Measurements from ENCODE around the gene TRAT1. TPM values are rescaled to one million over a fixed set of nuclear protein-coding genes. Genes with fewer than 3 reads are reported as not detected.

TRAT1 gene
- total and polyA plus RNA-seq, 9 of the 15 experiments (the other 6 are each of a cell fraction or from before 2014, with no cell fraction given) = not detected

DNA sequence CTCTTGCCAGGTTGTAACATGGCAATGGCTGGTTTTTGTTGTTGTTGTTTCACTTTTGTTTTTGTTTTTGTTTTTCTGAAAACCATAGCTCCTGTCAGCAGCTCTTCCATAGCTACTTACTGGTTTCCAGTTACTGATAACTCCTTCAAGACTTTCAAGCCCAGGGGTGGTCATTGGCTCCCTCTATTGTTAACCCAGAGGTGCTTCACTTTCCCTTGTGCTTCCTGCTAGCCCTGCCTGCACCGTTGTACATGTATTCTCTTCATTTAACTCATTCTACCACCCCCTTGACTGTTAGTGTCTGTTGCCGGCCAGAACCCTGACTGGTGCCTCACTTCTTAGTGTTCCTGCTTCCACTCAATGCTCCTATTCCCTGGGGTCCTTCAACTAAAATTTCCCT is 4.2 kb upstream of the TRAT1 start (continued):
- TF ChIP-seq, protein P1, sequence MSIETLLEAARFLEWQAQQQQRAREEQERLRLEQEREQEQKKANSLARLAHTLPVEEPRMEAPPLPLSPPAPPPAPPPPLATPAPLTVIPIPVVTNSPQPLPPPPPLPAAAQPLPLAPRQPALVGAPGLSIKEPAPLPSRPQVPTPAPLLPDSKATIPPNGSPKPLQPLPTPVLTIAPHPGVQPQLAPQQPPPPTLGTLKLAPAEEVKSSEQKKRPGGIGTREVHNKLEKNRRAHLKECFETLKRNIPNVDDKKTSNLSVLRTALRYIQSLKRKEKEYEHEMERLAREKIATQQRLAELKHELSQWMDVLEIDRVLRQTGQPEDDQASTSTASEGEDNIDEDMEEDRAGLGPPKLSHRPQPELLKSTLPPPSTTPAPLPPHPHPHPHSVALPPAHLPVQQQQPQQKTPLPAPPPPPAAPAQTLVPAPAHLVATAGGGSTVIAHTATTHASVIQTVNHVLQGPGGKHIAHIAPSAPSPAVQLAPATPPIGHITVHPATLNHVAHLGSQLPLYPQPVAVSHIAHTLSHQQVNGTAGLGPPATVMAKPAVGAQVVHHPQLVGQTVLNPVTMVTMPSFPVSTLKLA (conservative IDR thresholded peaks at IDR 0.05) = no peak
- TF ChIP-seq TEAD1 (CRISPR knock-in tag; IDR thresholded peaks at IDR 0.05) (no peak), PRMT5 (CRISPR knock-in tag; IDR thresholded peaks at IDR 0.05) (no peak), ZNF316 (IDR thresholded peaks at IDR 0.05) (no peak), ZNF589 (CRISPR knock-in tag; IDR thresholded peaks at IDR 0.05; ENCODE audit: low read depth) (no peak), SRSF3 (IDR thresholded peaks at IDR 0.05; ENCODE audit: insufficient read depth, low read length) (no peak), BRD9 (IDR thresholded peaks at IDR 0.05; ENCODE audit: low read depth, partially characterized antibody) (no peak), EGR1 (conservative IDR thresholded peaks at IDR 0.05) (no peak), SMC3 (conservative IDR thresholded peaks at IDR 0.05; ENCODE audit: insufficient read depth, low read depth, low read length) (0 out of 2 replicates have a peak, but pooled peaks have one; percentile 4), SREBF1 (IDR thresholded peaks at IDR 0.05; ENCODE audit: borderline replicate concordance, low read depth, low read length) (no peak), KLF16 (IDR thresholded peaks at IDR 0.05) (no peak), BCOR (IDR thresholded peaks at IDR 0.05) (no peak), CEBPB (tag; IDR thresholded peaks at IDR 0.05) (no peak), ETV6 (IDR thresholded peaks at IDR 0.05; ENCODE audit: borderline replicate concordance in 1 of 2, low read depth in 2 of 2, low read length in 1 of 2) (no peak), ETV6 (CRISPR knock-in tag; IDR thresholded peaks at IDR 0.05; ENCODE audit: borderline replicate concordance) (no peak), CREB3L1 (IDR thresholded peaks at IDR 0.05; ENCODE audit: borderline replicate concordance, low read depth) (no peak), KHSRP (IDR thresholded peaks at IDR 0.05) (no peak)
- TF ChIP-seq, protein P2, sequence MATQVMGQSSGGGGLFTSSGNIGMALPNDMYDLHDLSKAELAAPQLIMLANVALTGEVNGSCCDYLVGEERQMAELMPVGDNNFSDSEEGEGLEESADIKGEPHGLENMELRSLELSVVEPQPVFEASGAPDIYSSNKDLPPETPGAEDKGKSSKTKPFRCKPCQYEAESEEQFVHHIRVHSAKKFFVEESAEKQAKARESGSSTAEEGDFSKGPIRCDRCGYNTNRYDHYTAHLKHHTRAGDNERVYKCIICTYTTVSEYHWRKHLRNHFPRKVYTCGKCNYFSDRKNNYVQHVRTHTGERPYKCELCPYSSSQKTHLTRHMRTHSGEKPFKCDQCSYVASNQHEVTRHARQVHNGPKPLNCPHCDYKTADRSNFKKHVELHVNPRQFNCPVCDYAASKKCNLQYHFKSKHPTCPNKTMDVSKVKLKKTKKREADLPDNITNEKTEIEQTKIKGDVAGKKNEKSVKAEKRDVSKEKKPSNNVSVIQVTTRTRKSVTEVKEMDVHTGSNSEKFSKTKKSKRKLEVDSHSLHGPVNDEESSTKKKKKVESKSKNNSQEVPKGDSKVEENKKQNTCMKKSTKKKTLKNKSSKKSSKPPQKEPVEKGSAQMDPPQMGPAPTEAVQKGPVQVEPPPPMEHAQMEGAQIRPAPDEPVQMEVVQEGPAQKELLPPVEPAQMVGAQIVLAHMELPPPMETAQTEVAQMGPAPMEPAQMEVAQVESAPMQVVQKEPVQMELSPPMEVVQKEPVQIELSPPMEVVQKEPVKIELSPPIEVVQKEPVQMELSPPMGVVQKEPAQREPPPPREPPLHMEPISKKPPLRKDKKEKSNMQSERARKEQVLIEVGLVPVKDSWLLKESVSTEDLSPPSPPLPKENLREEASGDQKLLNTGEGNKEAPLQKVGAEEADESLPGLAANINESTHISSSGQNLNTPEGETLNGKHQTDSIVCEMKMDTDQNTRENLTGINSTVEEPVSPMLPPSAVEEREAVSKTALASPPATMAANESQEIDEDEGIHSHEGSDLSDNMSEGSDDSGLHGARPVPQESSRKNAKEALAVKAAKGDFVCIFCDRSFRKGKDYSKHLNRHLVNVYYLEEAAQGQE (IDR thresholded peaks at IDR 0.05; ENCODE audit: borderline replicate concordance) = peak; percentile 35; the same call in 1 of the 2 replicates
- TF ChIP-seq, protein P2 (CRISPR knock-in tag; IDR thresholded peaks at IDR 0.05; ENCODE audit: low read depth) = no peak
